GM21447 (cell line): ENCODE results near the gene KIR2DL1.
"Not testable (repeated sequence)": the region's sequence is repeated elsewhere in the genome, so short reads cannot be mapped to it uniquely, and the experiment has no call there.

Experiments
- ATAC-seq: cut with Tn5 transposase; IDR thresholded peaks from one replicate; pipeline ENCODE4 v1.9.1; 2021; ENCODE audit not compliant: unreplicated experiment

The KIR2DL1 gene

DNA sequence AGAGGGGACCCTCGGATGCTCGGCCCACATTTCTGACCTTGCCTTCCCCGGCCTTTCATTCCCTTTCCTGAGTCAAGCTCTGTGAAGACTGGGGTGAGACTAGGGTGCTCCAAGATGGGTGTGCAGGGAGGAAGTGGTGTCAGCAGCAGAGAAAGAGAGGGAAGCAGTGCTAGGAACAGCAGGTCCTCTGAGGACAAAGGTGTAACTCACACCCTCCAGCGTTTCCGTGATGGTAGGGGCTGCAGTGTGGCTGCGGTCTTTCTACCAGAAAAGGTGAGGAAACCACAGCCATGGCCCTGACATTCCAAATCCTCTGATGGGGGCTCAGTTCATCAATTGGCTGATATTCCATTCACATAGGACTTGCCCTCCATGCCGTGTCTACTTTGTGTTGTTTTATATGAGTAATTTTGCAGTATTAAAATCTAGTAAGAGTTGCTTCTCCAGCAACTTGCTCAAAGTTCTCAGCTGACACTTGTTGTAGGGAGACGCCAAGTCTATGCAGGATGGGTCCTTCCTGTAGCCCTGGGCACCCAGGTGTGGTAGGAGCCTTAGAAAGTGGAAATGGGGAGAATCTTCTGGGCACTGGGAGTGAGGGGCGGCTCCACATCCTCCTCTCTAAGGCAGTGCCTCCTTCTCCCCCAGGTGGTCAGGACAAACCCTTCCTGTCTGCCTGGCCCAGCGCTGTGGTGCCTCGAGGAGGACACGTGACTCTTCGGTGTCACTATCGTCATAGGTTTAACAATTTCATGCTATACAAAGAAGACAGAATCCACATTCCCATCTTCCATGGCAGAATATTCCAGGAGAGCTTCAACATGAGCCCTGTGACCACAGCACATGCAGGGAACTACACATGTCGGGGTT, 48.3 kb downstream of the KIR2DL1 start:
- no peak for ATAC-seq

DNA sequence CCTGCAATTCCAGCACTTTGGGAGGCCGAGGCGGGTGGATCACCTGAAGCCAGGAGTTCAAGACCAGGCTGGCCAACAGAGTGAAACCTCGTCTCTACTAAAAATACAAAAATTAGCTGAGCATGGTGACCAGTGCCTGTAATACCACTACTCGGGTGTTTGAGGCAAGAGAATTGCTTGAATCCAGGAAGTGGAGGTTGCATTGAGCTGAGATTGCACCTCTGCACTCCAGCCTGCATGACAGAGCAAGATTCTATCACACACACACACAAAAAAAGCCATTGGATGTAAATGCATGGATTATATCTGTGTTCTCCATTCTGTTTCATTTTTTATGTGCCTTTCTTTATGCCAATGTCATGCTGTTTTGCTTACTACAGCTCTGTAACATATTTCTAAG, 54.8 kb downstream of the KIR2DL1 start:
- not testable (repeated sequence) for ATAC-seq

DNA sequence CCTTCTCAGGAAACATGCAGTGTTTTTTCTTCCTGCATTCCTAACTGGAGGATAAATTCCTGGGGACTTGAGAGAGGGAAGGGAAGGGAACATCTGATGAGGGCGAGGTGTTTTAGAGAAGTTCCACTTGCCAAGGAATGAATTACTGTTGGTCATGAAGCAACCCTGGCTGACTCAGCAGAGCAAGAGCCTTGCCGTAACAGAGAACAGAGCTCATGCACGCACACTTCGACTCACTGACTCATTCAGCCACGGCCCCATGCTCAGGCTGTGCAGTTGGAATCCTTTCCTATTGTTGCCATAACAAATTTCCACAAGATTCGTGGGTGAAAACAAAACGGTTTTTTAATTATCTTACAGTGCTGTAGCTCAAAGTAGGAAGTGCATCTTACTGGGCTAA, 55.7 kb downstream of the KIR2DL1 start:
- not testable (repeated sequence) for ATAC-seq

DNA sequence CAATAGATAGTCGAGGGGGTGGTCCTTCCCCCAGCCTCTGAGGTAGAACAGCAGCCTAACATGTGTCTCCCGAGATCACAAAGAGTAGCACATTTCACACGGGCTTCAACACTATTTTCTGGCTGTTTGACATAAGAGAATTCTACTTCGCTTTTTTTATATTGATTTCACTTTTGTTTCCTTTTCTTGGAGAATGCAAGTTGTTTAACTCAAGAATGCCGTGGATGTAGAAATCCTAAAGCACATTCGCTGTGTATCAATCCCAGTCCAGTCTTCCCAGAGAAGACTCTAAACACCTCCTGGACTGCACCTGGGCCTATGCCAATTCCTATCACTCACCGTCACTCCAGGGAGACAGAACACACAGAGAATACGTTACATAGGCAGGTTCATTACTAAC, 58.5 kb downstream of the KIR2DL1 start:
- not testable (repeated sequence) for ATAC-seq

DNA sequence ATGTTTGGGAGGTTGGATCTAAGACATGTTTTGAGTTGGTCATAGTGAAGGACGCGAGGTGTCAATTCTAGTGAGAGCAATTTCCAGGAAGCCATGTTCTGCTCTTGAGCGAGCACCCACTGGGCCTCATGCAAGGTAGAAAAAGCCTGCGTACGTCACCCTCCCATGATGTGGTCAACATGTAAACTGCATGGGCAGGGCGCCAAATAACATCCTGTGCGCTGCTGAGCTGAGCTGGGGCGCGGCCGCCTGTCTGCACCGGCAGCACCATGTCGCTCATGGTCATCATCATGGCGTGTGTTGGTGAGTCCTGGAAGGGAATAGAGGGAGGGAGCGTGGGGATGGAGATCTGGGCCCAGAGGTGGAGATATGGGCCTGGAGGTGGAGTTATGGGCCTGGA, 62.9 kb downstream of the KIR2DL1 start, which contains the start of gene KIR2DS4:
Gene KIR2DS4 (plus strand): TSS at position 181 of the 400 bp plus-strand sequence.
- ATAC-seq, result not testable (repeated sequence)
